ENCODE measurements around the gene STUB1.
"Not testable (repeated sequence)": the region's sequence is repeated elsewhere in the genome, so short reads cannot be mapped to it uniquely, and the experiment has no call there.

Gene STUB1

DNA sequence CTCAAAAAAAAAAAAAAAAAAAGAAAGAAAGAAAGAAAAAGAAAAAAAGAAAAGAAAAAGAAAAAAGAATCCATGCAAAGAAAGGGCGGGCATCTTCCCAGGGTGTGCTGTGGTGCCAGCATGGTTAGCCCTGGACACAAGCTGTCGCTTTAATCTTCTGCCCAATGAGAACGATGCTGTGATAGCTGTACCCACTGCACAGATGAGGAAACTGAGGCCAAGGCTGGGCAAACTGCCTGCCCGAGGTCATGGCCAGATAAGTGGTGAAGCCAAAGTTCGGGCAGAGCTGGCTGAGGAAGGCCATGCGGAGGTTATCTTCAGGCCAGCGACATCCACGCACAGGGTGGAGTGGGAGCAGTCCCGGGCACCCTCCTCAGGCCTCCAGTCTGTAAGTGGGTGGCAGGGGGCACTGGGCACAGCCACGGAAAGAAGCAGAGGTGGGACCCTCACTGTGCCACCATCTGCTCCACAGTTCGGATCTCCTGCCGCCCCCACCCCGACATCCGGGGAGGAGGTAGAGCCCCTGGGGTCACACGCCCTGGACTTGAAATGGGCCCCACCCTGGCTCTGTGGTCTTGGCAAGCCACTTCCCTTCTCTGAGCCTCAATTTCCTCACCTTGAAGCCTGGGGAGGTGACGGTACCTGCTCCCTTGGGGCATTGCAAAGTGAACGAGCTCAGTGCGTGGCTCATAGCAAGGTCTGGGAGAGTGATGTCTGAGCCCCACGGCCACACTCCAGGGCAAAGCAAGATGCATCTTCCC is 18.9 kb downstream of the STUB1 start:
- DNase-seq = no peak

GRCh38 chr16:700684-701584 is 20.7 kb downstream of the STUB1 start:
- no peak for DNase-seq

DNA sequence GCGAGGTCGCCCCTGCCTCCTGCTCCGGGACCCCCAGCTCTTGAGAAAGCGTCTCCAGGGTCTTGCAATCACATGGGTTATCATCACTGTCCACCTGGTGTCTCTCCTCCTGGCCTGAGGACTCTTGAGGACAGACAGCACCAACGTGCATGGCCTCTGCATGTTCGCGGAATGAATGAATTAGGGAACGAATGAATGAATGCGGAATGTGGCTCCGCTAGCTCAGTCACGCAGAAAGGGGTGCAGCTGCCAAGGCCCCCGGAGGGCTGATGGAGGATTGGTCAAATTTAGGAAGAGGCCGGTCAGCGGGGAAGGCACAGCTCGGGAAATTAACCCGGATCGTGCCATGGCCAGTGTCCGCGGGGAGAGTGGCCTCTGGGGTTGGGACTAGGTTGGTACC is 22.1 kb downstream of the STUB1 start:
- DNase-seq = no peak

DNA sequence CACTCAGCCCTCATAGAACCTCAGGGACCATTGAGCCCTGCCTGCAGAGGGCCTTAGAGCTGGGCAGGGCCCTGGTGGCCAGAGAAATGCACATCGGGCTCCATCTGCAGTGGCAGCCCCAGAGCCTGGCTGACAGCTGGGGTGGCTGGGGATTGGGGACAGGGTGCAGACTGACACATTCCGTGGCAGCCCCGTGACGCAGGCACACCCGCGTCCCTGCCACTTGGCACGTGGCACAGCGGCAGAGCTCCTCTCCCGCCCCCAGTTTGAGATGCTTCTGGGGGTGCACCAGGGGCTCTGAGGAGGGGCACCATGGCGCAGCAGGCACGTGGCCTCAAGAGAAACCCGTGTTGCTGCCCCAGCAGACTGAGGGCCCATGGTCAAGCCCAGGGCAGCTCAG is 23.2 kb downstream of the STUB1 start:
- no peak for DNase-seq

DNA sequence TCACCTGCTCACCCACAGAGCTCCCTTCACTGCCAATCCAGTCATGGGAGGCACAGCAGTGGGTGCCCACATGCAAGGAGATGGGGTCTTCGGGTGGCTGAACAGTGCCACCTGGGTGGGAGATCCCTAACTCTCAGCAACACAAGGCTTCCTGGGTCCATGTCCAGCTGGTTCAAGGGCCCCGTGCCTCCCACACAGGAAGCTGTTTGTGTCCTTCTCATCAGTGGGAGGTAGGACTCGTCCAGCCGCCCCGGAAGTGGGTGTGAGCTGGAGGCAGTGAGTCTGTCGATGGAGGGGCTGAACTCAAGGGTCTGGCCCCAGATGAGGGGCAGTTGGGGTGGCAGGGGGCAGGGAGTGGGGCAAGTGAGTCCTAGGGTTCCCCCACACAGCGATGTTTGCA is 23.8 kb downstream of the STUB1 start:
- DNase-seq = no peak

DNA sequence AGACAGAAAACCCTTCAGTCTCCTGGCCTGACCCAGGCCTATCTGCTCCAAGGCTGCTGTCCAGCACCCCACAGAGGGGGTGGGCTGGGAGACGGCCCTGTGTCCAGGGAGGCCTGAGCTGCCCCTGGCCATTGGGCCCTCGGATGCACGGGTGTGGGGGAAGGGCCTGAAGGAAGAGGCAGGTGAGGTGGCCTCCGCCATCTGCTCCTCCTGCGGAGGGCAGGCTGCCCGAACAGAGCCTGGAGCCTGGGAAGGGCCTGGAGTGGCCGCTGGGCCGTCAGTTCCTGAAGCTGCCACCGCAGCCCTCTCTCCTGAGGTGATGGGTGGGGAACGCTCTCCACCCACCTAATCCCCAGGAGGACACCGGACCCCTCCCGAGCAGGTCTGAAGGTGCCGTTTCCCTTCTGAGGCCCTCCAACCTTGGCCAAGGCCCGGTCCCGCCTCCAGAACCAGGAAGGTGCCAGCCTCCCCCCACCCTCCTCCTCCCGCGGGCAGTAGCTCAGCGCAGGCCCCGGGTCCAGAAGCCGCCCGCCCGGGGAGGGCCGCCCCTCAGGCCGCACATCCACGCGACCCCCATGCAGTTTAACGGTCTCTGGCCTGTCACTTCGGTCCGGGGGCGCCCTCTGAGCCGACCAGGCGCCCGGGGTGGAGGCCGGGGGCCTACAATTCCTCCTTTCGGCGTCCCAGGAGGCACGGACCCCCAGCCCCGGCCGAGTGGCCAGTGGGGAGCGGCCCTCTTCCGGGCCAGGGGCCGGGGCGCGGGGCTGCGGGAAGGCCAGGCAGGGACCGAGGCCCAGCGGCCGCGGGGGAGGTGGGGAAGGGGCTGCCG is 24.6 kb downstream of the STUB1 start:
- no peak for DNase-seq

GRCh38 chr16:705431-706188 is 25.4 kb downstream of the STUB1 start, which contains the start of gene FBXL16:
Gene FBXL16 (minus strand): TSS chr16:705801. CDS start chr16:697405, 8,396 bp downstream.
- DNase-seq = no peak

DNA sequence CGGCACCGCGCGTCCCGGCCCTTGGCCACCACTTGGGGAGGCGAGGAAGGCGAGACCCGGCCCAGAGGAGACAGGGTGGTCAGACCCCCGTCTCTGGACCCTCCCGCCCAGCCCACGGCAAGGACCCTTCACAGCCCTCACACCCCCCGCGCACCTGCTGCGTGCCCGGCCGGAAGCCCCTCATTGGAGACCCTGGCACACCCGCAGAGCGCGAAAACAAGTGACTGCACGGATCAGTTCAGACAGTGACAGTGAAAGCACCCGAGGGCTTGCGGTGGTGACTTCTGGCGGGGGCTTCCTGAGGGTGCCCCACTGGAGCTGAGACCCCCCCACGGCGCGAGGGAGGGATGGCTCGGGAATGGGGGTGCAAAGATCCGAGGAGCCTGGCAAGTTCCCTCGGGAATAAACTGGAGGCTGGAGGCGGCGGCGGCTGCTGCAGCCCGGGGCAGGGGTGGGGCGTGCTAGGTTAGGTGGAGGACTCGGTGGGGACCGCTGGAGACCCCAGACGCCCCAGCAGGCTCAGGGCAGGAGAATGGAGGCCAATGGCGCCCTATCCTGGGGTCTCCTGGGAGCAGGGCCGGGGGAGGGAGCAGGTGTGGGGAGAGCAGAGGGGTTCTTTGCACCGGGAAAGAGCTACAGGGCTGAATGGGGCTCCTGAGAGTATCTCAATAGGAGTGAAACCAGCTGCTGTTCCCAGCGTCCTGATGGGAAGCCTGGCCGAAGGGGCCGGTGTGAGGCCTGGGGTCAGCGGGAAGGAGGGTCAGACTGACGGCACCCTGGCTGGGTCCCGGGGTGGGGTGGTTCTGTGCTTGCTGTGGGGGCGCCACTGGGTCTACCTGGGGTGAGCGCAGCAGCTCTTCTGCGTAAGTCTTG is 26.2 kb downstream of the STUB1 start:
- DNase-seq = no peak

GRCh38 chr16:707062-707538 is 26.9 kb downstream of the STUB1 start:
- no peak for DNase-seq

DNA sequence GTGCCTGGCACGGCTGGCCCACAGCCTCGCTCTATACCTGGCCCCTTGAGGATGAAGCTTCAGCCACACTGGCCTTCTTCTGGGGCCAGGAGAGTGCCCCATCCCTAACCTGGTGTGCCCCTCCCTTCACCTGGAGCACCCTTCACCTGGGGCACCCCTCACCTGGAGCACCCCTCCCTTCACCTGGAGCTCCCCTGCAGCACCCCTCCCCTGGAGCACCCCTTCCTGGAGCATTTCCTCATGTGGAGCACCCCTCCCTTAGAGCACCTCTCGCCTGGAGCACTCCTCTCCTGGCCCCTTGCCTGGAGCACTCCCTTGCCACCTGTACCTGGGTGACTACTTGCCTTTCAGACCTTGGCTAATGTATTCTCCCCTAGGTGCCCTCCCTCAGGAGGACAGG is 27.8 kb downstream of the STUB1 start:
- DNase-seq = no peak

GRCh38 chr16:708959-709358 is 28.7 kb downstream of the STUB1 start:
- DNase-seq = no peak

- peak; percentile 80 for DNase-seq
Observed at GRCh38 chr16:709566-710499, 29.6 kb downstream of the STUB1 start.

DNA sequence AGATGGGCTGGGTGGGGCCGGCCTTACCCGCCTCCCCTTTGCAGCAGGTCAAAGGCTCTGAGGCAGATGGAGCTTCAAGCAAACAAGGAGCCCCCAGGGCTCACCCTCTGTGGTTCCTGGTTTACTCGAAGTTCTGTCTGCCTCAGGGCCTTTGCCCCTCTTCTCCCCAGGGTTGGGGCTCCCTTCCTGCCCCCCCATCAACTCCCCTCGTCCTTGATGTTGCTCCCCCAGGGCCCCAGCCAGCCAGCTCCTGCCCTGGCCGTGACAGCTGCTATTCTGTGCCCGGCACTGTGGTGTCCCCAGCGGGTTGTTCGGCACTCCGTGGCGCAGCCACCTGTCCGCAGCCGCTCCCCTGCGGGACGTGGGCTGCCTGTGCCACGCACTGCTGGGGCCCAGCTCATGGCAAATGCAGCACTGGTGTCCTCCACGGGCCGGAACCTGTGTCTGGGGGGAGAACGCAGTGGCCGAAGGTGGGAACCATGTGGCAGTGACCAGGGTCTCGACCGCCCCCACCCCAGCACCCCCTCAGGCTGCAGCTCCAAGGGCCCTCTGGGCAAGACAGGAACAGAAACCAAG is 30.4 kb downstream of the STUB1 start:
- no peak for DNase-seq

DNA sequence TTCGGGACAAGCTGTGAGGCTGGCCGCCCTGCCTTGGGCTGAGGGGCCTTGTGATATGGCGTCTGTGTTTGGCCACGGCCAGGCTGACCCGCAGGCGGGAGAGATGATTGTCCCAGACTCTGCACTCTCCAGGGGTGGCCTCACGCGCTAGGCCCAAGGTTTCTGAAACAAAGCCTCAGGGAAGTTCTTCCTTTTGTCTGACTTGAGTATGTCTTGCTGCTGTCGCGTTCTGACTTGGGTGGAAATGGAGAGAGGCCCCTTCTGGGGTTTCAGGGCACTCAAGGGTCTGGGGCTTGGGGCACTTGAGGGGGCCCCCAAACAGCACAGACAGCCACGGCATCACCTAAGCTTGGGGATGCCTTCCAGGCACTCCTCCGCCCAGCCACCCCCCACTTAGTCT is 30.9 kb downstream of the STUB1 start:
- DNase-seq = no peak

- DNase-seq = peak; percentile 79
Observed at GRCh38 chr16:711548-712320, 31.5 kb downstream of the STUB1 start.

GRCh38 chr16:712740-713250 is 32.6 kb downstream of the STUB1 start:
- not testable (repeated sequence) for DNase-seq

DNA sequence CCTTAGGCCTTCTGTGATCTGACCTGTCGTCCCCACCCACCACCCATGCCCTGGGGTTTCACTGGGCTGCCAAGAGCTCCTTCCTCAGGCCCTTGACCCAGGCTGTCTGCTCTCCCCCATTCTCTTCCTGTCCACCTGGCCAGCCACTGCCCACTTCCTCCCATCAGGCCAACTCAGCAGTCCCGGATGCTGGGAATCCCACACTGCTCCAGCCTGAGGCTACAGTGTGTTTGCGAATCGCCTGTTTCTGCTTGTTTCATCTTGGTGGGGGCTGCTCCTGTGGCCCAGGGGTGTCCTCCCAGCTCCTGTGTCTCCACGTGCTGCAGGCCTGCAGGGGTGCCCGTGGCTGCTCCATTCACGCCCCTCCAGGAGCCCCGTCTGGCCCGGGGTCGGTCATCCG is 33.9 kb downstream of the STUB1 start:
- DNase-seq = no peak
